Stimulated activated CD8-positive, alpha-beta memory T cell treated with anti-CD3 and anti-CD28 coated beads, Interleukin-2, amount 100 ng/mL, for 48 hours (primary cell): Measurements from ENCODE around the gene GAB1.

Source experiments
- DNase-seq, 2 donors: peaks; one replicate each; pipeline ENCODE4 v3.0.0-alpha.2; 2020; ENCODE audit warnings: low read depth in 2 of 2

Gene GAB1

GRCh38 chr4:143417679-143418403 is 81.2 kb downstream of the GAB1 start:
- no peak for DNase-seq

- no peak for DNase-seq
Measured at GRCh38 chr4:143420227-143420626, 83.6 kb downstream of the GAB1 start.

GRCh38 chr4:143421609-143422008 is 84.9 kb downstream of the GAB1 start:
- DNase-seq: no peak

- no peak for DNase-seq
Measured at GRCh38 chr4:143424276-143424675, 87.6 kb downstream of the GAB1 start.

GRCh38 chr4:143431526-143432257 is 95.0 kb downstream of the GAB1 start:
- no peak for DNase-seq

- DNase-seq: no peak
Measured at GRCh38 chr4:143432258-143432591, 95.5 kb downstream of the GAB1 start.

GRCh38 chr4:143433231-143433630 is 96.6 kb downstream of the GAB1 start:
- no peak for DNase-seq

GRCh38 chr4:143435955-143436354 is 99.3 kb downstream of the GAB1 start:
- no peak for DNase-seq

GRCh38 chr4:143437476-143437875 is 100.8 kb downstream of the GAB1 start:
- DNase-seq: no peak

GRCh38 chr4:143437937-143438336 is 101.3 kb downstream of the GAB1 start:
- DNase-seq: no peak

GRCh38 chr4:143438710-143439109 is 102.0 kb downstream of the GAB1 start:
- no peak for DNase-seq

GRCh38 chr4:143441109-143441508 is 104.4 kb downstream of the GAB1 start:
- no peak for DNase-seq

- no peak for DNase-seq
Measured at GRCh38 chr4:143441678-143442077, 105.0 kb downstream of the GAB1 start.

- DNase-seq: no peak
Measured at GRCh38 chr4:143443728-143444127, 107.1 kb downstream of the GAB1 start.

- DNase-seq: no peak
Measured at GRCh38 chr4:143451186-143451585, 114.5 kb downstream of the GAB1 start.

GRCh38 chr4:143455211-143455610 is 118.5 kb downstream of the GAB1 start:
- DNase-seq: no peak

- no peak for DNase-seq
Measured at GRCh38 chr4:143458966-143459365, 122.3 kb downstream of the GAB1 start.

- no peak for DNase-seq
Measured at GRCh38 chr4:143473334-143474126, 136.9 kb downstream of the GAB1 start.

- DNase-seq: no peak
Measured at GRCh38 chr4:143477487-143477886, 140.8 kb downstream of the GAB1 start.

- DNase-seq: no peak
Measured at GRCh38 chr4:143481361-143481760, 144.7 kb downstream of the GAB1 start.

GRCh38 chr4:143482840-143483239 is 146.2 kb downstream of the GAB1 start:
- no peak for DNase-seq

- no peak for DNase-seq
Measured at GRCh38 chr4:143486314-143486713, 149.6 kb downstream of the GAB1 start.

- no peak for DNase-seq
Measured at GRCh38 chr4:143488687-143489086, 152.0 kb downstream of the GAB1 start.
